HG03060 (cell line): ENCODE data around the gene PACS1.
A peak's percentile ranks its signal among the peaks of the same experiment; 100 is the strongest.

Experiments used
- ATAC-seq: cut with Tn5 transposase; IDR thresholded peaks from one replicate; pipeline ENCODE4 v1.9.1; 2021; ENCODE audit warnings: low read depth, moderate number of reproducible peaks; ENCODE audit not compliant: unreplicated experiment

Gene PACS1

GRCh38 chr11:66048547-66049323 lies 21.3 kb upstream of the PACS1 start, which contains the start of gene GAL3ST3:
Gene GAL3ST3, minus strand, starts transcription at chr11:66049161. Its CDS starts 3,746 bp downstream, at chr11:66045415.
- ATAC-seq: no peak

- ATAC-seq: no peak
Measured at GRCh38 chr11:66050581-66051231, 19.4 kb upstream of the PACS1 start.

GRCh38 chr11:66051371-66051765 lies 18.7 kb upstream of the PACS1 start:
- no peak for ATAC-seq

GRCh38 chr11:66051766-66052663 lies 18.1 kb upstream of the PACS1 start, which contains the start of gene SF3B2:
Gene SF3B2, plus strand, starts transcription at chr11:66052364. Its CDS starts 21 bp downstream, at chr11:66052385.
- ATAC-seq: peak; percentile 79

GRCh38 chr11:66052664-66052982 lies 17.4 kb upstream of the PACS1 start:
- ATAC-seq: no peak

- ATAC-seq: no peak
Measured at GRCh38 chr11:66055021-66055420, 15.1 kb upstream of the PACS1 start.

- ATAC-seq: no peak
Measured at GRCh38 chr11:66056501-66056900, 13.6 kb upstream of the PACS1 start.

- ATAC-seq: no peak
Measured at GRCh38 chr11:66059966-66060680, 9.9 kb upstream of the PACS1 start.

GRCh38 chr11:66061268-66061667 lies 8.8 kb upstream of the PACS1 start:
- no peak for ATAC-seq

- ATAC-seq: no peak
Measured at GRCh38 chr11:66062408-66062807, 7.7 kb upstream of the PACS1 start.

GRCh38 chr11:66063900-66064299 lies 6.2 kb upstream of the PACS1 start:
- no peak for ATAC-seq

- no peak for ATAC-seq
Measured at GRCh38 chr11:66064571-66064970, 5.5 kb upstream of the PACS1 start.

- no peak for ATAC-seq
Measured at GRCh38 chr11:66066751-66067150, 3.3 kb upstream of the PACS1 start.

- no peak for ATAC-seq
Measured at GRCh38 chr11:66067640-66068039, 2.4 kb upstream of the PACS1 start.

- ATAC-seq: no peak
Measured at GRCh38 chr11:66068154-66068821, 1.8 kb upstream of the PACS1 start.

GRCh38 chr11:66068923-66069714 lies 953 bp upstream of the PACS1 start:
- ATAC-seq: no peak

GRCh38 chr11:66070604-66071380 lies 720 bp downstream of the PACS1 start:
- no peak for ATAC-seq

GRCh38 chr11:66071381-66071801 lies 1.3 kb downstream of the PACS1 start:
- no peak for ATAC-seq
